Smooth muscle cell (in vitro differentiated cells): ENCODE results near the gene PRKACA. TPM values are rescaled to one million over a fixed set of nuclear protein-coding genes. Genes with fewer than 3 reads are reported as not detected.
A peak's percentile ranks its signal among the peaks of the same experiment; 100 is the strongest.

Experiments
- DNase-seq: peaks from one replicate; lab custom pipeline; 2025; ENCODE audit not compliant: unreplicated experiment; lab: John Stamatoyannopoulos, UW
- H2AFZ ChIP-seq: fragments of 200-600 bp; sonication (generic); 2 replicates; pipeline ENCODE4 v1.6.0; 2016; ENCODE audit warnings: antibody characterized with exemption, low read depth, mild to moderate bottlenecking
- H3F3A ChIP-seq: fragments of 200-600 bp; sonication (generic); 2 replicates; pipeline ENCODE4 v1.6.0; 2017; ENCODE audit warnings: antibody characterized with exemption, low read depth
- H3K27ac ChIP-seq: fragments of 200-600 bp; sonication (generic); 2 replicates; pipeline ENCODE4 v1.5.1; 2016; ENCODE audit warnings: low read depth, mild to moderate bottlenecking
- H3K27me3 ChIP-seq: fragments of 200-600 bp; sonication (generic); 2 replicates; pipeline ENCODE4 v1.6.1; 2016; ENCODE audit warnings: low read depth, mild to moderate bottlenecking
- H3K36me3 ChIP-seq: fragments of 200-600 bp; sonication (generic); 2 replicates; pipeline ENCODE4 v1.5.1; 2016; ENCODE audit warnings: low read depth
- H3K4me1 ChIP-seq: fragments of 200-600 bp; sonication (generic); 2 replicates; pipeline ENCODE4 v1.5.1; 2016; ENCODE audit warnings: low read depth
- H3K4me2 ChIP-seq: fragments of 200-600 bp; sonication (generic); 2 replicates; pipeline ENCODE4 v1.6.0; 2016; ENCODE audit warnings: mild to moderate bottlenecking
- H3K4me3 ChIP-seq: fragments of 200-600 bp; sonication (generic); 2 replicates; pipeline ENCODE4 v1.5.1; 2016; ENCODE audit warnings: mild to moderate bottlenecking
- H3K79me2 ChIP-seq: fragments of 200-600 bp; sonication (generic); 2 replicates; pipeline ENCODE4 v1.6.0; 2016; ENCODE audit warnings: low read depth, mild to moderate bottlenecking
- H3K9ac ChIP-seq: fragments of 200-600 bp; sonication (generic); 2 replicates; pipeline ENCODE4 v1.6.0; 2016; ENCODE audit warnings: low read depth
- H3K9me3 ChIP-seq: fragments of 200-600 bp; sonication (generic); replicated peaks from 2 replicates; pipeline ENCODE4 v1.5.1; 2016; ENCODE audit warnings: low read depth
- H4K20me1 ChIP-seq: fragments of 200-600 bp; sonication (generic); 2 replicates; pipeline ENCODE4 v1.6.0; 2016; ENCODE audit warnings: low read depth
- CTCF ChIP-seq: fragments of 200-600 bp; sonication (generic); IDR thresholded peaks from 2 replicates; pipeline ENCODE4 v1.5.1; 2017; ENCODE audit warnings: borderline replicate concordance, mild to moderate bottlenecking, antibody characterized with exemption; ENCODE audit not compliant: insufficient read depth, poor library complexity, severe bottlenecking
- WGBS: methylation state at CpG from one replicate; pipeline ENCODE4 v1.1.7; 2016; ENCODE audit warnings: low lambda C conversion rate; 5-methylcytosine and 5-hydroxymethylcytosine counted together
- polyA plus RNA-seq: library from polyadenylated mRNA; unstranded; fragments of >200 nt; fragmentation: Nextera tagmentation; extraction: Ambion mirVana; gene quantifications from 2 replicates; pipeline ENCODE4 v1.2.1, GENCODE V29; 2016
- total RNA-seq: library from RNA; depleted of rRNA; stranded (reverse); fragments of >200 nt; gene quantifications from 2 replicates; pipeline ENCODE4 v1.2.3, GENCODE V29; 2014

Gene PRKACA
- total and polyA plus RNA-seq, 2 experiments from 2014 or later = 11.1 to 30.3 TPM

- Histone ChIP-seq H3F3A (peaks cover 11% of the 10 kb centered on the region), H3K79me2 (peaks cover 38% of the 10 kb centered on the region), H3K4me1 (peaks cover 16% of the 10 kb centered on the region), H3K27me3 (no peaks in the 10 kb centered on the region), H3K36me3 (no peaks in the 10 kb centered on the region), H4K20me1 (peaks cover 34% of the 10 kb centered on the region), H3K4me3 (peak overlapping the region; percentile 64), H3K27ac (peak overlapping the region; percentile 73), H2AFZ (peak overlapping the region; percentile 77), H3K9ac (peak overlapping the region; percentile 76), H3K9me3 (no peaks in the 10 kb centered on the region), H3K4me2 (peak overlapping the region; percentile 95)
- TF ChIP-seq CTCF = no peak
- no peak for DNase-seq
- WGBS = 21% methylated on average over 50 of the region's 61 CpGs
Measured at GRCh38 chr19:14118165-14119051, 846 bp upstream of the PRKACA start.

DNA sequence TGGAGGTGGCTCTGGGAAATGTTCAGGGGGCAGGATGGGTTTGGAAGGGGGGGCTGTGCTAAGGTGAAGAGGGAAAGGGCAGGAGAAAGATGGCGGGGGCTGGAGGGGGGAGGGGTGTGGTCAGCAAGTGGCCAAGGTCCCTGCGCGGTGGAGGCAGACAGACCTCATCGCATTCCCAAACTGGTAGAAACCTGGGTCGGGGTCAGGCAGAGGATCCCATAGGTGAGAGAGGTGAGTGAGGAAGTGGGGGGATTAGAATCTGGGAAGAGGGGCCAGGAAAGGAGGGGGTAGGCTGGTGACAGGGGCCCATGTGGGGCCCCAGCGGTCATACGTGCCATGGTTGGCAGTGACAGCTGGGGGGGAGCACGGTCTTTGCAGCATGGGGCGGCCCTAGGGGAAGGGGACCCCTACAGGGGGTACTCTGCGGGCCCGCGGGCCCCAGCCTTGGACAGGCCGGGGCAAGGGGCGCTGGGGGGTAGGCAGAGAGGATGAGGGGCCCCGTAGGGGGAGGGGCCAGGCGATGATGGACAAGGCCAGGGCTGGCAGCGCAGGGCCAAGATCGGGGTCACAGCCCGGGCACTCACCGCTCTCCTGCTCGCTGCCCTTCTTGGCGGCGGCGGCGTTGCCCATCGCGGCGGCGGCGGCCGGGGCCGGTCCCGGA is 514 bp downstream of the PRKACA start:
- no peaks in the 10 kb centered on the region for H3K36me3 ChIP-seq
- H3K4me2 ChIP-seq = peak overlapping the region; percentile 94
- no peak for TF ChIP-seq CTCF
- peak overlapping the region; percentile 77 for H3K4me3 ChIP-seq
- H3K27me3 ChIP-seq = no peaks in the 10 kb centered on the region
- no peak for DNase-seq
- peak overlapping the region; percentile 82 for H3K9ac ChIP-seq
- H2AFZ ChIP-seq = no peak overlapping the region
- H3F3A ChIP-seq = peaks cover 11% of the 10 kb centered on the region
- peaks cover 27% of the 10 kb centered on the region for H3K4me1 ChIP-seq
- H3K79me2 ChIP-seq = peaks cover 44% of the 10 kb centered on the region
- no peaks in the 10 kb centered on the region for H3K9me3 ChIP-seq
- peaks cover 43% of the 10 kb centered on the region for H4K20me1 ChIP-seq
- WGBS = under 1% methylated on average over 18 of the region's 33 CpGs
- H3K27ac ChIP-seq = no peak overlapping the region

DNA sequence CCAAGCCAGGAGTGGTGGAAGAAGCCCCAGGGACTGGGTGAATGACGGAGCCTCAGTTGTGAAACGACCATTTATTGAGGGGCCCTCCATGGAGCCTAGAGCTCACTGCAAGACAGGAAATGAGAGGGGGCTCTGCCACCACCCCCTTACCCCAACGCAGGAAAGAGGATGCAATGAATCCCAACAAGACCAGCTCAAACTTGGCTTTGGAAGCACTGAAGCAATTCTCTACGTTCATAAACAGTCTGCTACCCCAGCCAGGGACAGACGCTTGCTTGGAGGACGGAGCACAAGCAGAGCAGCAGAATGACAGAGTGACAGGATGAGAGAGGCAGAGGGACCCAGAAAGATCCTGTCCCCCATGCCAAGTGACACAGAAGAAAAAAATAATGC is 1.0 kb downstream of the PRKACA start:
- peak overlapping the region; percentile 77 for H3K4me3 ChIP-seq
- no peak for TF ChIP-seq CTCF
- peak overlapping the region; percentile 82 for H3K9ac ChIP-seq
- no peaks in the 10 kb centered on the region for H3K36me3 ChIP-seq
- H3K79me2 ChIP-seq = peaks cover 44% of the 10 kb centered on the region
- no peak overlapping the region for H2AFZ ChIP-seq
- WGBS = 35% methylated on average over 6 of the region's 6 CpGs
- no peaks in the 10 kb centered on the region for H3K9me3 ChIP-seq
- H3K27ac ChIP-seq = no peak overlapping the region
- H3K4me1 ChIP-seq = peaks cover 27% of the 10 kb centered on the region
- no peak for DNase-seq
- H3F3A ChIP-seq = peaks cover 11% of the 10 kb centered on the region
- peaks cover 43% of the 10 kb centered on the region for H4K20me1 ChIP-seq
- no peaks in the 10 kb centered on the region for H3K27me3 ChIP-seq
- H3K4me2 ChIP-seq = peak overlapping the region; percentile 94
